GM12878 (cell line): Measurements from ENCODE around the gene ISM1. TPM values are rescaled to one million over a fixed set of nuclear protein-coding genes. Genes with fewer than 3 reads are reported as not detected.

Experiments used
- ATAC-seq: fragments of 200-7000 bp; cut with Tn5 transposase; 3 replicates; pipeline ENCODE4 v1.9.1; 2020; ENCODE audit warnings: mild to moderate bottlenecking, moderate library complexity
- BruUV-seq: library from RNA; stranded (reverse); fragments of 400-500 nt; replicated peaks from 2 replicates; lab custom pipeline; 2021; lab: Mats Ljungman, UMichigan
- CTCF ChIA-PET: fragments of 300-600 bp; sonication (Branson Sonifier 250); formaldehyde crosslinking; extraction: SDS; loops from one replicate; lab custom pipeline; 2021; ENCODE audit warnings: inconsistent platforms; lab: Yijun Ruan, JAX
- POLR2A ChIA-PET: fragments of 350-600 bp; formaldehyde crosslinking; extraction: SDS; loops from one replicate; lab custom pipeline; 2021; ENCODE audit warnings: inconsistent platforms; lab: Charles Lee
- RAD21 ChIA-PET: fragments of 300-600 bp; sonication (Branson Sonifier 250); formaldehyde crosslinking; loops from one replicate; lab custom pipeline; 2023; ENCODE audit warnings: antibody characterized with exemption; ENCODE audit not compliant: unreplicated experiment; lab: Charles Lee
- SMC1A ChIA-PET: fragments of 300-600 bp; sonication (Branson Sonifier 250); formaldehyde crosslinking; loops from one replicate; lab custom pipeline; 2023; ENCODE audit not compliant: unreplicated experiment, uncharacterized antibody; lab: Charles Lee
- DNase-seq: peaks from one replicate; pipeline ENCODE4 v3.0.0-alpha.2; 2011; ENCODE audit warnings: low read depth, low spot score
- FAIRE-seq: peaks from 3 replicates; lab custom pipeline; 2011; peaks lifted over from hg19 to GRCh38; lab: Jason Lieb, UNC
- H2AFZ ChIP-seq: 2 replicates; pipeline ENCODE4 v1.6.0; 2011; ENCODE audit warnings: low read depth, low read length, control low read depth; ENCODE audit not compliant: control insufficient read depth
- H3K27ac ChIP-seq: 2 replicates; pipeline ENCODE4 v1.5.1; 2011; ENCODE audit warnings: control low read depth; ENCODE audit not compliant: control insufficient read depth, insufficient read depth
- H3K27me3 ChIP-seq, 2 experiments: replicated peaks in 1 of 2; 2 replicates each; pipeline versions ENCODE4 v1.6.0 to v1.6.1; 2011; ENCODE audit warnings: low read length in 1 of 2; ENCODE audit not compliant: control insufficient read depth in 2 of 2, insufficient read depth in 2 of 2
- H3K36me3 ChIP-seq, 2 experiments: 2 replicates each; pipeline ENCODE4 v1.5.1; 2011; ENCODE audit warnings: low read length in 1 of 2; ENCODE audit not compliant: control insufficient read depth in 2 of 2, insufficient read depth in 2 of 2
- H3K4me1 ChIP-seq: 2 replicates; pipeline ENCODE4 v1.6.1; 2011; ENCODE audit warnings: mild to moderate bottlenecking, low read length, moderate library complexity, mixed read lengths; ENCODE audit not compliant: control insufficient read depth, insufficient read depth
- H3K4me2 ChIP-seq: 2 replicates; pipeline ENCODE4 v1.6.0; 2011; ENCODE audit warnings: control low read depth; ENCODE audit not compliant: control insufficient read depth, insufficient read depth
- H3K4me3 ChIP-seq: fragments of 200-600 bp; sonication (generic); 2 replicates; pipeline ENCODE4 v1.5.1; 2016
- H3K79me2 ChIP-seq: 2 replicates; pipeline ENCODE4 v1.6.0; 2011; ENCODE audit warnings: low read length; ENCODE audit not compliant: control insufficient read depth, insufficient read depth
- H3K9ac ChIP-seq: 2 replicates; pipeline ENCODE4 v1.8.0; 2011; ENCODE audit warnings: low read length, control low read depth, mixed read lengths; ENCODE audit not compliant: control insufficient read depth, insufficient read depth
- H3K9me3 ChIP-seq: replicated peaks from 3 replicates; pipeline ENCODE4 v1.5.1; 2011; ENCODE audit warnings: mild to moderate bottlenecking, low read length; ENCODE audit not compliant: control insufficient read depth, insufficient read depth
- H4K20me1 ChIP-seq: 2 replicates; pipeline ENCODE4 v1.6.0; 2011; ENCODE audit not compliant: control insufficient read depth, insufficient read depth
- E4F1 ChIP-seq: fragments of 450-650 bp; IDR thresholded peaks from 2 replicates; pipeline ENCODE4 v1.6.1; 2018; ENCODE audit warnings: borderline replicate concordance, mild to moderate bottlenecking; ENCODE audit not compliant: partially characterized antibody
- HDAC6 ChIP-seq: fragments of 200-600 bp; sonication (generic); IDR thresholded peaks from one replicate; pipeline ENCODE4 v1.8.0; 2017; ENCODE audit warnings: antibody characterized with exemption; ENCODE audit not compliant: unreplicated experiment
- MYC ChIP-seq: IDR thresholded peaks from 2 replicates; pipeline ENCODE4 v1.6.1; 2011; ENCODE audit warnings: mild to moderate bottlenecking, low read length, moderate library complexity, inconsistent platforms; ENCODE audit not compliant: insufficient read depth, insufficient replicate concordance, insufficient read length, severe bottlenecking
- PAX5 ChIP-seq: IDR thresholded peaks from 2 replicates; pipeline ENCODE4 v1.6.1; 2011; ENCODE audit warnings: low read depth, low read length, borderline replicate concordance
- RELA ChIP-seq: fragments of 450-650 bp; IDR thresholded peaks from 2 replicates; pipeline ENCODE4 v1.8.0; 2014; ENCODE audit warnings: borderline replicate concordance; ENCODE audit not compliant: partially characterized antibody
- TCF7 ChIP-seq: IDR thresholded peaks from 2 replicates; pipeline ENCODE4 v1.6.1; 2014; ENCODE audit warnings: antibody characterized with exemption, borderline replicate concordance
- ZNF274 ChIP-seq: IDR thresholded peaks from one replicate; pipeline ENCODE4 v1.8.0; 2011; ENCODE audit not compliant: insufficient read length, insufficient read depth
- WGBS: methylation state at CpG from one replicate; pipeline ENCODE4 v1.1.6; 2016; ENCODE audit warnings: low lambda C conversion rate; ENCODE audit not compliant: insufficient replicate concordance, insufficient coverage; ENCODE audit errors: missing lambda C conversion rate; 5-methylcytosine and 5-hydroxymethylcytosine counted together
- in situ Hi-C: fragments of 300-500 bp; cut with MboI; formaldehyde crosslinking; loops from 9 replicates; pipeline ENCODE4 v1.14.3; 2018; ENCODE audit warnings: mixed read lengths
- intact Hi-C: fragments of 100-400 bp; cut with micrococcal nuclease; formaldehyde crosslinking; loops from one replicate; pipeline ENCODE4 v1.14.2; 2022; ENCODE audit not compliant: unreplicated experiment
- polyA plus RNA-seq, 11 experiments: library from polyadenylated mRNA; depleted of rRNA in 4 of 11; unstranded in 6 of 11; stranded (reverse) in 5 of 11; fragments of >200 nt; fragmentation: Nextera tagmentation in 4 of 11; fragmentation: Illumina TruSeq in 1 of 11; extraction: Ambion mirVana in 4 of 11; extraction: Trizol in 1 of 11; gene quantifications; 1 replicate in 1 of 11; 2 replicates in 10 of 11; pipeline versions ENCODE4 v1.2.1 to v1.2.3, GENCODE V29; 2011 to 2016; ENCODE audit warnings: inconsistent platforms in 2 of 11, missing spikeins in 2 of 11, low read depth in 1 of 11
- total RNA-seq, 4 experiments: library from RNA; depleted of rRNA in 3 of 4; stranded (reverse); fragments of >200 nt in 3 of 4; fragmentation: Illumina TruSeq in 1 of 4; extraction: Trizol in 1 of 4; gene quantifications; 2 replicates each; pipeline versions ENCODE4 v1.2.1 to v1.2.3, GENCODE V29; 2013 to 2021
- TF ChIP-seq, protein P1 (sequence below): fragments of 150-350 bp; IDR thresholded peaks from 2 replicates; pipeline ENCODE4 v1.6.1; 2016; ENCODE audit warnings: low read depth, low read length
- TF ChIP-seq, protein P2 (sequence below): fragments of 450-650 bp; IDR thresholded peaks from 2 replicates; pipeline ENCODE4 v1.6.1; 2018; ENCODE audit warnings: mild to moderate bottlenecking, low read depth, moderate library complexity; ENCODE audit not compliant: partially characterized antibody
- TF ChIP-seq, protein P3 (sequence below): fragments of 150-350 bp; IDR thresholded peaks from 2 replicates; pipeline ENCODE4 v1.6.1; 2014; ENCODE audit warnings: mild to moderate bottlenecking, low read depth, low read length

The ISM1 gene
- total and polyA plus RNA-seq, 10 of the 15 experiments (the other 5 are each of a cell fraction or from before 2014, with no cell fraction given) = 0.01 to 0.03 TPM; not detected in 8

GRCh38 chr20:13231031-13231752, 10.1 kb downstream of the ISM1 start:
- intact Hi-C loops = no loop called here
- no TSS peak for BruUV-seq
- no peak overlapping the region for H2AFZ ChIP-seq
- TF ChIP-seq, protein P1, sequence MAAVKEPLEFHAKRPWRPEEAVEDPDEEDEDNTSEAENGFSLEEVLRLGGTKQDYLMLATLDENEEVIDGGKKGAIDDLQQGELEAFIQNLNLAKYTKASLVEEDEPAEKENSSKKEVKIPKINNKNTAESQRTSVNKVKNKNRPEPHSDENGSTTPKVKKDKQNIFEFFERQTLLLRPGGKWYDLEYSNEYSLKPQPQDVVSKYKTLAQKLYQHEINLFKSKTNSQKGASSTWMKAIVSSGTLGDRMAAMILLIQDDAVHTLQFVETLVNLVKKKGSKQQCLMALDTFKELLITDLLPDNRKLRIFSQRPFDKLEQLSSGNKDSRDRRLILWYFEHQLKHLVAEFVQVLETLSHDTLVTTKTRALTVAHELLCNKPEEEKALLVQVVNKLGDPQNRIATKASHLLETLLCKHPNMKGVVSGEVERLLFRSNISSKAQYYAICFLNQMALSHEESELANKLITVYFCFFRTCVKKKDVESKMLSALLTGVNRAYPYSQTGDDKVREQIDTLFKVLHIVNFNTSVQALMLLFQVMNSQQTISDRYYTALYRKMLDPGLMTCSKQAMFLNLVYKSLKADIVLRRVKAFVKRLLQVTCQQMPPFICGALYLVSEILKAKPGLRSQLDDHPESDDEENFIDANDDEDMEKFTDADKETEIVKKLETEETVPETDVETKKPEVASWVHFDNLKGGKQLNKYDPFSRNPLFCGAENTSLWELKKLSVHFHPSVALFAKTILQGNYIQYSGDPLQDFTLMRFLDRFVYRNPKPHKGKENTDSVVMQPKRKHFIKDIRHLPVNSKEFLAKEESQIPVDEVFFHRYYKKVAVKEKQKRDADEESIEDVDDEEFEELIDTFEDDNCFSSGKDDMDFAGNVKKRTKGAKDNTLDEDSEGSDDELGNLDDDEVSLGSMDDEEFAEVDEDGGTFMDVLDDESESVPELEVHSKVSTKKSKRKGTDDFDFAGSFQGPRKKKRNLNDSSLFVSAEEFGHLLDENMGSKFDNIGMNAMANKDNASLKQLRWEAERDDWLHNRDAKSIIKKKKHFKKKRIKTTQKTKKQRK = no peak
- no peak for TF ChIP-seq HDAC6
- no peak for TF ChIP-seq ZNF274
- TF ChIP-seq TCF7 = no peak
- TF ChIP-seq, protein P2, sequence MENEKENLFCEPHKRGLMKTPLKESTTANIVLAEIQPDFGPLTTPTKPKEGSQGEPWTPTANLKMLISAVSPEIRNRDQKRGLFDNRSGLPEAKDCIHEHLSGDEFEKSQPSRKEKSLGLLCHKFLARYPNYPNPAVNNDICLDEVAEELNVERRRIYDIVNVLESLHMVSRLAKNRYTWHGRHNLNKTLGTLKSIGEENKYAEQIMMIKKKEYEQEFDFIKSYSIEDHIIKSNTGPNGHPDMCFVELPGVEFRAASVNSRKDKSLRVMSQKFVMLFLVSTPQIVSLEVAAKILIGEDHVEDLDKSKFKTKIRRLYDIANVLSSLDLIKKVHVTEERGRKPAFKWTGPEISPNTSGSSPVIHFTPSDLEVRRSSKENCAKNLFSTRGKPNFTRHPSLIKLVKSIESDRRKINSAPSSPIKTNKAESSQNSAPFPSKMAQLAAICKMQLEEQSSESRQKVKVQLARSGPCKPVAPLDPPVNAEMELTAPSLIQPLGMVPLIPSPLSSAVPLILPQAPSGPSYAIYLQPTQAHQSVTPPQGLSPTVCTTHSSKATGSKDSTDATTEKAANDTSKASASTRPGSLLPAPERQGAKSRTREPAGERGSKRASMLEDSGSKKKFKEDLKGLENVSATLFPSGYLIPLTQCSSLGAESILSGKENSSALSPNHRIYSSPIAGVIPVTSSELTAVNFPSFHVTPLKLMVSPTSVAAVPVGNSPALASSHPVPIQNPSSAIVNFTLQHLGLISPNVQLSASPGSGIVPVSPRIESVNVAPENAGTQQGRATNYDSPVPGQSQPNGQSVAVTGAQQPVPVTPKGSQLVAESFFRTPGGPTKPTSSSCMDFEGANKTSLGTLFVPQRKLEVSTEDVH = no peak
- TF ChIP-seq, protein P3, sequence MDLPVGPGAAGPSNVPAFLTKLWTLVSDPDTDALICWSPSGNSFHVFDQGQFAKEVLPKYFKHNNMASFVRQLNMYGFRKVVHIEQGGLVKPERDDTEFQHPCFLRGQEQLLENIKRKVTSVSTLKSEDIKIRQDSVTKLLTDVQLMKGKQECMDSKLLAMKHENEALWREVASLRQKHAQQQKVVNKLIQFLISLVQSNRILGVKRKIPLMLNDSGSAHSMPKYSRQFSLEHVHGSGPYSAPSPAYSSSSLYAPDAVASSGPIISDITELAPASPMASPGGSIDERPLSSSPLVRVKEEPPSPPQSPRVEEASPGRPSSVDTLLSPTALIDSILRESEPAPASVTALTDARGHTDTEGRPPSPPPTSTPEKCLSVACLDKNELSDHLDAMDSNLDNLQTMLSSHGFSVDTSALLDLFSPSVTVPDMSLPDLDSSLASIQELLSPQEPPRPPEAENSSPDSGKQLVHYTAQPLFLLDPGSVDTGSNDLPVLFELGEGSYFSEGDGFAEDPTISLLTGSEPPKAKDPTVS = no peak
- TF ChIP-seq PAX5 = no peak
- TF ChIP-seq RELA = no peak
- TF ChIP-seq MYC = no peak
- TF ChIP-seq E4F1 = no peak

More at GRCh38 chr20:13231031-13231752, 10.1 kb downstream of the ISM1 start:
- RAD21 ChIA-PET = no interaction called here
- no peaks in the 10 kb centered on the region for H3K79me2 ChIP-seq
- no peaks in the 10 kb centered on the region for H3K27me3 ChIP-seq
- CTCF ChIA-PET = no interaction called here
- SMC1A ChIA-PET = no interaction called here
- POLR2A ChIA-PET = no interaction called here
- no peak overlapping the region for H3K4me2 ChIP-seq
- H4K20me1 ChIP-seq = no peaks in the 10 kb centered on the region
- no peak for DNase-seq
- no peak overlapping the region for H3K4me3 ChIP-seq
- ATAC-seq = no peak
- H3K9me3 ChIP-seq = no peaks in the 10 kb centered on the region; the same call in 2 of the 3 replicates
- H3K9ac ChIP-seq = no peak overlapping the region
- H3K36me3 ChIP-seq = no peaks in the 10 kb centered on the region
- FAIRE-seq = no peak
- WGBS = 11% methylated on average over 7 of the region's 7 CpGs
- H3K27ac ChIP-seq = no peak overlapping the region
- in situ Hi-C loops = no loop called here
- no peaks in the 10 kb centered on the region for H3K4me1 ChIP-seq
